Measurements from ENCODE around the gene SIL1. TPM values are rescaled to one million over a fixed set of nuclear protein-coding genes. Genes with fewer than 3 reads are reported as not detected.

The SIL1 gene
- total RNA-seq, 1 experiment from 2014 or later: 10.7 TPM

DNA sequence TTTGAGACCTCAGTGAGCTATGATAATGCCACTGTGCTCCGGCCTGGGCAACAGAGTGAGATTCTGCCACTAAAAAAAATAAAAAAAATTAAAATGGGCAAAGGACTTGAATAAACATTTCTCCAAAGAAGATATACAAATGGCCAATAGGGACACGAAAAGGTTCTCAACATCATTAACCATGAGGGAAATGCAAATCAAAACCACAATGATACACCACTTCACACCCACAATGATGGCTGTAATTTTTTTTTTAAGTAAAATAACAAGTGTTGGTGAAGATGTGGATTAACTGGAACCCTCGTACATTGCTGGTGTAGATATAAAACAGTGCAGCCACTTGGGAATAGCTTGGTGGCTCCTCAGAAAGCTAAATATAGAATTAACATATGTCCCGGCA lies 68.0 kb downstream of the SIL1 start:
- DNase-seq (ENCODE audit: low spot score) (no peak), ATAC-seq (no peak)
- no peak overlapping the region for H3K4me3 Mint-ChIP-seq
- no peaks in the 10 kb centered on the region for H3K27me3 Mint-ChIP-seq (ENCODE audit: low read depth)
- no peak overlapping the region for H3K27ac Mint-ChIP-seq
- no peaks in the 10 kb centered on the region for H3K36me3 Mint-ChIP-seq
- ChIA-PET POLR2A (no interaction called here), CTCF (no interaction called here)
- H3K9me3 Mint-ChIP-seq: no peaks in the 10 kb centered on the region
- peaks cover 28% of the 10 kb centered on the region for H3K4me1 Mint-ChIP-seq
- TF ChIP-seq ZNF396 (CRISPR knock-in tag; IDR thresholded peaks at IDR 0.05; ENCODE audit: borderline replicate concordance) (no peak), TCF7 (CRISPR knock-in tag; IDR thresholded peaks at IDR 0.05; ENCODE audit: low read depth) (no peak)
- TF ChIP-seq, protein P1, sequence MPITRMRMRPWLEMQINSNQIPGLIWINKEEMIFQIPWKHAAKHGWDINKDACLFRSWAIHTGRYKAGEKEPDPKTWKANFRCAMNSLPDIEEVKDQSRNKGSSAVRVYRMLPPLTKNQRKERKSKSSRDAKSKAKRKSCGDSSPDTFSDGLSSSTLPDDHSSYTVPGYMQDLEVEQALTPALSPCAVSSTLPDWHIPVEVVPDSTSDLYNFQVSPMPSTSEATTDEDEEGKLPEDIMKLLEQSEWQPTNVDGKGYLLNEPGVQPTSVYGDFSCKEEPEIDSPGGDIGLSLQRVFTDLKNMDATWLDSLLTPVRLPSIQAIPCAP (CRISPR knock-in tag; IDR thresholded peaks at IDR 0.05): no peak

- TF ChIP-seq ZNF232 (CRISPR knock-in tag; IDR thresholded peaks at IDR 0.05) (no peak), ZBTB21 (CRISPR knock-in tag; IDR thresholded peaks at IDR 0.05; ENCODE audit: borderline replicate concordance) (no peak), RORB (CRISPR knock-in tag; IDR thresholded peaks at IDR 0.05) (no peak)
- TF ChIP-seq, protein P2, sequence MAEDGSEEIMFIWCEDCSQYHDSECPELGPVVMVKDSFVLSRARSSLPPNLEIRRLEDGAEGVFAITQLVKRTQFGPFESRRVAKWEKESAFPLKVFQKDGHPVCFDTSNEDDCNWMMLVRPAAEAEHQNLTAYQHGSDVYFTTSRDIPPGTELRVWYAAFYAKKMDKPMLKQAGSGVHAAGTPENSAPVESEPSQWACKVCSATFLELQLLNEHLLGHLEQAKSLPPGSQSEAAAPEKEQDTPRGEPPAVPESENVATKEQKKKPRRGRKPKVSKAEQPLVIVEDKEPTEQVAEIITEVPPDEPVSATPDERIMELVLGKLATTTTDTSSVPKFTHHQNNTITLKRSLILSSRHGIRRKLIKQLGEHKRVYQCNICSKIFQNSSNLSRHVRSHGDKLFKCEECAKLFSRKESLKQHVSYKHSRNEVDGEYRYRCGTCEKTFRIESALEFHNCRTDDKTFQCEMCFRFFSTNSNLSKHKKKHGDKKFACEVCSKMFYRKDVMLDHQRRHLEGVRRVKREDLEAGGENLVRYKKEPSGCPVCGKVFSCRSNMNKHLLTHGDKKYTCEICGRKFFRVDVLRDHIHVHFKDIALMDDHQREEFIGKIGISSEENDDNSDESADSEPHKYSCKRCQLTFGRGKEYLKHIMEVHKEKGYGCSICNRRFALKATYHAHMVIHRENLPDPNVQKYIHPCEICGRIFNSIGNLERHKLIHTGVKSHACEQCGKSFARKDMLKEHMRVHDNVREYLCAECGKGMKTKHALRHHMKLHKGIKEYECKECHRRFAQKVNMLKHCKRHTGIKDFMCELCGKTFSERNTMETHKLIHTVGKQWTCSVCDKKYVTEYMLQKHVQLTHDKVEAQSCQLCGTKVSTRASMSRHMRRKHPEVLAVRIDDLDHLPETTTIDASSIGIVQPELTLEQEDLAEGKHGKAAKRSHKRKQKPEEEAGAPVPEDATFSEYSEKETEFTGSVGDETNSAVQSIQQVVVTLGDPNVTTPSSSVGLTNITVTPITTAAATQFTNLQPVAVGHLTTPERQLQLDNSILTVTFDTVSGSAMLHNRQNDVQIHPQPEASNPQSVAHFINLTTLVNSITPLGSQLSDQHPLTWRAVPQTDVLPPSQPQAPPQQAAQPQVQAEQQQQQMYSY (CRISPR knock-in tag; IDR thresholded peaks at IDR 0.05): no peak
- ChIA-PET CTCF (interaction anchor here (0.8 to 1.7 kb wide), 4 partner anchors 72 to 337 kb away, joined by 3 to 7 read pairs (median 3); partner anchors contain the start of gene SIL1), POLR2A (interaction anchor here (0.6 kb wide), 2 partner anchors 108 to 187 kb away, joined by 4 read pairs; no protein-coding TSS in a partner anchor)
- Mint-ChIP-seq H3K4me3 (no peak overlapping the region), H3K27me3 (ENCODE audit: low read depth) (no peaks in the 10 kb centered on the region), H3K4me1 (peaks cover 24% of the 10 kb centered on the region), H3K27ac (no peak overlapping the region; the same call in 1 of the 2 replicates), H3K9me3 (no peaks in the 10 kb centered on the region), H3K36me3 (no peaks in the 10 kb centered on the region)
- DNase-seq (ENCODE audit: low spot score) (no peak), ATAC-seq (no peak)
Observed at GRCh38 chr5:139126711-139127111, 71.5 kb downstream of the SIL1 start.

- no peak overlapping the region for H3K4me3 Mint-ChIP-seq
- DNase-seq (ENCODE audit: low spot score) (no peak), ATAC-seq (no peak)
- H3K4me1 Mint-ChIP-seq: peaks cover 17% of the 10 kb centered on the region
- no peaks in the 10 kb centered on the region for H3K27me3 Mint-ChIP-seq (ENCODE audit: low read depth)
- H3K36me3 Mint-ChIP-seq: no peaks in the 10 kb centered on the region
- TF ChIP-seq JUN (CRISPR knock-in tag; IDR thresholded peaks at IDR 0.05): no peak
- no peak for TF ChIP-seq CREB1 (CRISPR knock-in tag; IDR thresholded peaks at IDR 0.05)
- no peak for TF ChIP-seq GABPB1 (CRISPR knock-in tag; IDR thresholded peaks at IDR 0.05)
- no peak for TF ChIP-seq ZNF121 (CRISPR knock-in tag; IDR thresholded peaks at IDR 0.05)
- no peak for TF ChIP-seq SMAD4 (CRISPR knock-in tag; IDR thresholded peaks at IDR 0.05)
- no peak for TF ChIP-seq MLX (CRISPR knock-in tag; IDR thresholded peaks at IDR 0.05)
- no peak for TF ChIP-seq ZNF423 (CRISPR knock-in tag; IDR thresholded peaks at IDR 0.05)
- ChIA-PET CTCF (interaction anchor here (1.0 to 1.7 kb wide), 2 partner anchors 72 to 137 kb away, joined by 3 to 7 read pairs; partner anchors contain the start of gene SIL1), POLR2A (no interaction called here)
- no peak overlapping the region for H3K27ac Mint-ChIP-seq
- no peaks in the 10 kb centered on the region for H3K9me3 Mint-ChIP-seq
Observed at GRCh38 chr5:139125991-139126390, 72.2 kb downstream of the SIL1 start.

DNA sequence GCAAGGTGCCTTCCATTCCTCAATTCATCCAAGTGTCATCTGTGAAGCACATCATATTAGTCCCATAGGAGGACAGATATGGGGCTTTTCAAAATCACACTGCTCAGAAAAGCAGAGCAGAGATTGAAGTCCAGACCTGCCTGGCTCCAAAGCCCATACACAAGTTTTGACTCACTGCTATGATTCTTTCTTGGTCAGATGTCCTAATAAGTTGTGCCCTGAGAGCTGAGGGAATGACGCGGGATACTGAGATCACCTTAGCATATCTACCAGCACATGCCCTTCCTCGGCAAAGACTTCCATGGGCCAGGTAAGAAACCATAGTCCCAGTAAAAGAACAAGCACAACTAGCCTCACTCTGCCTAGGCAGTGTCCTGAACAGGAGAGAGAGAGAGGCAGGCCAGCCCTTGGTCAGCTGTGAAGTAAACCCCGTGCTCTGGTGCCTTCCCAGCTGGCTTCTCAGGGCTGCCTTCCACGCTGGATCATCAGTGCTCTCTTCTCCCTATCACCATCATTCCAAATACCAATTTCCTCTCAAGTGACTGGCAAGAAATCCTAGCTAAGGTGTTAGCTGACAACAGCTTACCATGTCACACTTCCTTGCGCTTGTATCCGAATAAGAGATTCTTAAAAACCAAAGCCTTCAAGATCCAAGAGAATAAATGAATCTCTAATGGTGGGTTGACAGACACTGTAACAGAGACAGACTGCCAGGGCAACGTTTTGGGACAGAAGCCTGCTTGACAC lies 73.2 kb downstream of the SIL1 start:
- Mint-ChIP-seq H3K36me3 (no peaks in the 10 kb centered on the region), H3K4me3 (no peak overlapping the region), H3K27ac (no peak overlapping the region), H3K9me3 (no peaks in the 10 kb centered on the region), H3K27me3 (ENCODE audit: low read depth) (no peaks in the 10 kb centered on the region), H3K4me1 (peaks cover 13% of the 10 kb centered on the region)
- no peak for ATAC-seq
- no peak for DNase-seq (ENCODE audit: low spot score)
- CTCF ChIA-PET: no interaction called here
- POLR2A ChIA-PET: no interaction called here
- TF ChIP-seq, protein P3, sequence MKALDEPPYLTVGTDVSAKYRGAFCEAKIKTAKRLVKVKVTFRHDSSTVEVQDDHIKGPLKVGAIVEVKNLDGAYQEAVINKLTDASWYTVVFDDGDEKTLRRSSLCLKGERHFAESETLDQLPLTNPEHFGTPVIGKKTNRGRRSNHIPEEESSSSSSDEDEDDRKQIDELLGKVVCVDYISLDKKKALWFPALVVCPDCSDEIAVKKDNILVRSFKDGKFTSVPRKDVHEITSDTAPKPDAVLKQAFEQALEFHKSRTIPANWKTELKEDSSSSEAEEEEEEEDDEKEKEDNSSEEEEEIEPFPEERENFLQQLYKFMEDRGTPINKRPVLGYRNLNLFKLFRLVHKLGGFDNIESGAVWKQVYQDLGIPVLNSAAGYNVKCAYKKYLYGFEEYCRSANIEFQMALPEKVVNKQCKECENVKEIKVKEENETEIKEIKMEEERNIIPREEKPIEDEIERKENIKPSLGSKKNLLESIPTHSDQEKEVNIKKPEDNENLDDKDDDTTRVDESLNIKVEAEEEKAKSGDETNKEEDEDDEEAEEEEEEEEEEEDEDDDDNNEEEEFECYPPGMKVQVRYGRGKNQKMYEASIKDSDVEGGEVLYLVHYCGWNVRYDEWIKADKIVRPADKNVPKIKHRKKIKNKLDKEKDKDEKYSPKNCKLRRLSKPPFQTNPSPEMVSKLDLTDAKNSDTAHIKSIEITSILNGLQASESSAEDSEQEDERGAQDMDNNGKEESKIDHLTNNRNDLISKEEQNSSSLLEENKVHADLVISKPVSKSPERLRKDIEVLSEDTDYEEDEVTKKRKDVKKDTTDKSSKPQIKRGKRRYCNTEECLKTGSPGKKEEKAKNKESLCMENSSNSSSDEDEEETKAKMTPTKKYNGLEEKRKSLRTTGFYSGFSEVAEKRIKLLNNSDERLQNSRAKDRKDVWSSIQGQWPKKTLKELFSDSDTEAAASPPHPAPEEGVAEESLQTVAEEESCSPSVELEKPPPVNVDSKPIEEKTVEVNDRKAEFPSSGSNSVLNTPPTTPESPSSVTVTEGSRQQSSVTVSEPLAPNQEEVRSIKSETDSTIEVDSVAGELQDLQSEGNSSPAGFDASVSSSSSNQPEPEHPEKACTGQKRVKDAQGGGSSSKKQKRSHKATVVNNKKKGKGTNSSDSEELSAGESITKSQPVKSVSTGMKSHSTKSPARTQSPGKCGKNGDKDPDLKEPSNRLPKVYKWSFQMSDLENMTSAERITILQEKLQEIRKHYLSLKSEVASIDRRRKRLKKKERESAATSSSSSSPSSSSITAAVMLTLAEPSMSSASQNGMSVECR (CRISPR knock-in tag; IDR thresholded peaks at IDR 0.05; ENCODE audit: borderline replicate concordance): no peak

Data from WTC11 (cell line).